HG02884 (cell line): ENCODE measurements around the gene TRERF1.
A peak's percentile ranks its signal among the peaks of the same experiment; 100 is the strongest.
"Not testable (repeated sequence)": the region's sequence is repeated elsewhere in the genome, so short reads cannot be mapped to it uniquely, and the experiment has no call there.

Experiments used
- ATAC-seq: cut with Tn5 transposase; IDR thresholded peaks from one replicate; pipeline ENCODE4 v1.9.1; 2021; ENCODE audit warnings: mild to moderate bottlenecking, moderate library complexity; ENCODE audit not compliant: unreplicated experiment

TRERF1 gene

GRCh38 chr6:42449917-42450476 is 1.7 kb downstream of the TRERF1 start:
- ATAC-seq, result no peak

- no peak for ATAC-seq
These were observed 2.6 kb downstream of the TRERF1 start for GRCh38 chr6:42448927-42449659.

- ATAC-seq, result no peak
These were observed 3.3 kb downstream of the TRERF1 start for GRCh38 chr6:42448391-42448790.

- no peak for ATAC-seq
These were observed 4.7 kb downstream of the TRERF1 start for GRCh38 chr6:42446996-42447395.

- ATAC-seq, result no peak
These were observed 5.4 kb downstream of the TRERF1 start for GRCh38 chr6:42446370-42446769.

GRCh38 chr6:42445955-42446354 is 5.8 kb downstream of the TRERF1 start:
- ATAC-seq, result not testable (repeated sequence)

- no peak for ATAC-seq
These were observed 8.2 kb downstream of the TRERF1 start for GRCh38 chr6:42443312-42444060.

GRCh38 chr6:42441697-42442081 is 10.0 kb downstream of the TRERF1 start:
- no peak for ATAC-seq

- ATAC-seq, result no peak
These were observed 10.7 kb downstream of the TRERF1 start for GRCh38 chr6:42440778-42441696.

- no peak for ATAC-seq
These were observed 11.7 kb downstream of the TRERF1 start for GRCh38 chr6:42440027-42440426.

GRCh38 chr6:42436825-42437224 is 14.9 kb downstream of the TRERF1 start:
- no peak for ATAC-seq

GRCh38 chr6:42434237-42434636 is 17.5 kb downstream of the TRERF1 start:
- ATAC-seq, result no peak

- ATAC-seq, result no peak
These were observed 18.3 kb downstream of the TRERF1 start for GRCh38 chr6:42433409-42433808.

GRCh38 chr6:42431877-42432276 is 19.8 kb downstream of the TRERF1 start:
- no peak for ATAC-seq

GRCh38 chr6:42431356-42431755 is 20.4 kb downstream of the TRERF1 start:
- ATAC-seq, result no peak

- ATAC-seq, result no peak
These were observed 21.9 kb downstream of the TRERF1 start for GRCh38 chr6:42429836-42430235.

- ATAC-seq, result no peak
These were observed 22.6 kb downstream of the TRERF1 start for GRCh38 chr6:42429042-42429585.

GRCh38 chr6:42428326-42429041 is 23.2 kb downstream of the TRERF1 start:
- ATAC-seq, result peak; percentile 60

GRCh38 chr6:42427871-42428270 is 23.9 kb downstream of the TRERF1 start:
- no peak for ATAC-seq

- no peak for ATAC-seq
These were observed 25.5 kb downstream of the TRERF1 start for GRCh38 chr6:42426191-42426590.
